Esophagus mucosa (tissue), 1 donor: ENCODE data around the gene PELO. TPM values are rescaled to one million over a fixed set of nuclear protein-coding genes. Genes with fewer than 3 reads are reported as not detected.

Source experiments
- ATAC-seq: fragments of 200-7000 bp; cut with Tn5 transposase; one replicate; pipeline ENCODE4 v1.9.1; 2020
- total RNA-seq: library from RNA; stranded (reverse); gene quantifications from one replicate; pipeline ENCODE4 v1.2.4, GENCODE V29; 2023
- donor health status: DM: yes; HTN: yes; CAD: no.

Gene PELO
- total RNA-seq, 1 donor from 2014 or later, result 7.6 TPM

- ATAC-seq, result no peak
Observed at GRCh38 chr5:52831786-52832511, 44.2 kb downstream of the PELO start.

GRCh38 chr5:52834320-52834719, 46.6 kb downstream of the PELO start:
- ATAC-seq, result no peak

- no peak for ATAC-seq
Observed at GRCh38 chr5:52837068-52837467, 49.4 kb downstream of the PELO start.

Other genes starting within 250 kb of the PELO start
- gene ITGA1, start within 50 bp of the PELO start, total RNA-seq, result 5.1 TPM
- gene ITGA2, start 201.4 kb downstream of the PELO start, total RNA-seq, result 31.3 TPM